Spleen (tissue), 11 donors: Measurements from ENCODE around the gene TCEA2. TPM values are rescaled to one million over a fixed set of nuclear protein-coding genes. Genes with fewer than 3 reads are reported as not detected.

Experiments
- DNase-seq: peaks from one replicate; pipeline ENCODE4 v3.0.0-alpha.2; 2020
- H3K27ac ChIP-seq, 8 donors: fragments of 200-600 bp; sonication (generic) in 7 of 8; 1 replicate in 4 of 8; 2 replicates in 4 of 8; pipeline versions ENCODE4 v1.5.0 to v1.8.0; 2016 to 2021; ENCODE audit warnings: inconsistent platforms in 4 of 8, mild to moderate bottlenecking in 4 of 8, moderate library complexity in 1 of 8
- H3K27me3 ChIP-seq, 7 donors: fragments of 200-600 bp; sonication (generic) in 6 of 7; replicated peaks in 1 of 7; 1 replicate in 4 of 7; 2 replicates in 3 of 7; pipeline versions ENCODE4 v1.5.0 to v1.8.0; 2016 to 2021; ENCODE audit warnings: inconsistent platforms in 3 of 7, mild to moderate bottlenecking in 1 of 7
- H3K36me3 ChIP-seq, 6 donors: fragments of 200-600 bp; sonication (generic) in 5 of 6; 1 replicate in 4 of 6; 2 replicates in 2 of 6; pipeline versions ENCODE4 v1.5.0 to v1.8.0; 2016 to 2021; ENCODE audit warnings: inconsistent platforms in 2 of 6
- H3K4me1 ChIP-seq, 6 donors: fragments of 200-600 bp; sonication (generic) in 5 of 6; 1 replicate in 3 of 6; 2 replicates in 3 of 6; pipeline versions ENCODE4 v1.5.0 to v1.8.0; 2016 to 2021; ENCODE audit warnings: inconsistent platforms in 3 of 6
- H3K4me3 ChIP-seq, 8 donors: fragments of 200-600 bp; sonication (generic) in 7 of 8; 1 replicate in 4 of 8; 2 replicates in 4 of 8; pipeline versions ENCODE4 v1.5.0 to v1.8.0; 2016 to 2021; ENCODE audit warnings: inconsistent platforms in 4 of 8, mild to moderate bottlenecking in 4 of 8, moderate library complexity in 2 of 8
- H3K9me3 ChIP-seq, 8 donors: fragments of 200-600 bp; sonication (generic) in 7 of 8; 1 replicate in 4 of 8; 2 replicates in 4 of 8; pipeline versions ENCODE4 v1.5.0 to v1.8.0; 2016 to 2021; ENCODE audit warnings: inconsistent platforms in 4 of 8
- CTCF ChIP-seq, 11 experiments: fragments of 200-600 bp in 7 of 11; fragments of 450-650 bp in 4 of 11; sonication (generic) in 4 of 11; IDR thresholded peaks in 8 of 11; conservative IDR thresholded peaks in 3 of 11; 1 replicate in 7 of 11; 2 replicates in 4 of 11; pipeline versions ENCODE4 v1.4.0 to v1.8.0; 2016 to 2021; ENCODE audit warnings: antibody characterized with exemption in 11 of 11, inconsistent platforms in 4 of 11, mild to moderate bottlenecking in 1 of 11
- POLR2A ChIP-seq, 3 donors: fragments of 450-650 bp; IDR thresholded peaks; one replicate each; pipeline ENCODE4 v1.5.1; 2017; ENCODE audit warnings: antibody characterized with exemption in 3 of 3, mild to moderate bottlenecking in 1 of 3
- POLR2AphosphoS5 ChIP-seq, 3 donors: sonication (generic); formaldehyde crosslinking; IDR thresholded peaks; one replicate each; pipeline ENCODE4 v1.5.1; 2017; ENCODE audit warnings: antibody characterized with exemption in 3 of 3
- WGBS, 5 donors: extraction: QIAGEN DNeasy Blood & Tissue Kit in 3 of 5; methylation state at CpG; one replicate each; pipeline versions ENCODE4 v1.1.5 to v1.1.7; 2013 to 2018; 5-methylcytosine and 5-hydroxymethylcytosine counted together
- intact Hi-C: fragments of 100-400 bp; cut with DNase I; formaldehyde crosslinking; loops from one replicate; pipeline ENCODE4 v1.15.0; 2023; ENCODE audit warnings: low total_unique reads
- polyA plus RNA-seq, 3 donors: library from polyadenylated mRNA; stranded (reverse); fragments of 200-250 nt; gene quantifications; one replicate each; pipeline ENCODE4 v1.2.1, GENCODE V29; 2013
- total RNA-seq, 7 donors: library from RNA; depleted of rRNA in 3 of 7; stranded (reverse); fragments of >200 nt in 3 of 7; fragmentation: NEBNext Ultra II Directional in 4 of 7; extraction: Animal tissue kit (Norgen Biotek cat#: 25700) in 4 of 7; gene quantifications; one replicate each; pipeline versions ENCODE4 v1.1.0 to v1.2.1, GENCODE V29; 2016 to 2021
- donor health status: healthy with polysubstance abuse.
- donor health status: DM: no; HTN: no; CAD: no; lungs with moderate emphysema.
- donor health status: DM: no; HTN: no; CAD: no.
- donor health status: Bipolar disorder and iron deficiency.
- donor health status: healthy.
- donor health status: DM: no; HTN: no; CAD: no.
- donor health status: DM: yes; HTN: yes; CAD: no.

The TCEA2 gene
- total and polyA plus RNA-seq, 10 donors, result 18.6 to 60.8 (median 43.2) TPM

- Histone ChIP-seq H3K4me3 (no peak overlapping the region), H3K9me3 (no peaks in the 10 kb centered on the region), H3K27ac (peak overlapping the region in 3 of 8 donors; percentile 54 to 65 (median 58)), H3K4me1 (peaks cover 21 to 100% (median 77%) of the 10 kb centered on the region in 6 donors), H3K27me3 (no peaks in the 10 kb centered on the region), H3K36me3 (peaks cover 0 to 68% (median 48%) of the 10 kb centered on the region in 6 donors)
- DNase-seq, result no peak
- TF ChIP-seq POLR2AphosphoS5 (IDR thresholded peaks at IDR 0.05) (peak; percentile 32 to 67 (median 49)), POLR2A (IDR thresholded peaks at IDR 0.05) (no peak)
- intact Hi-C loops, result no loop called here
- WGBS, 5 donors, result 89 to 94% (median 91%) methylated on average over 25 to 37 of the region's 37 CpGs
Measured at GRCh38 chr20:64073476-64074183, 10.6 kb downstream of the TCEA2 start.

- no peak for DNase-seq
- WGBS, 5 donors, result 77 to 87% (median 85%) methylated on average over 19 to 28 of the region's 28 CpGs
- Histone ChIP-seq H3K27me3 (no peaks in the 10 kb centered on the region), H3K4me3 (no peak overlapping the region), H3K36me3 (peaks cover 0 to 68% (median 48%) of the 10 kb centered on the region in 6 donors), H3K4me1 (peaks cover 18 to 100% (median 77%) of the 10 kb centered on the region in 6 donors), H3K27ac (peak overlapping the region in 4 of 8 donors; percentile 10 to 93 (median 42)), H3K9me3 (no peaks in the 10 kb centered on the region)
- TF ChIP-seq POLR2AphosphoS5 (IDR thresholded peaks at IDR 0.05) (peak in 2 of 3 donors; percentile 43 to 74), POLR2A (IDR thresholded peaks at IDR 0.05) (no peak), CTCF (IDR thresholded peaks at IDR 0.05 in 8 of 11, conservative IDR thresholded peaks at IDR 0.05 in 3 of 11) (no peak)
- intact Hi-C loops, result no loop called here
Measured at GRCh38 chr20:64074184-64074789, 11.3 kb downstream of the TCEA2 start.

- Histone ChIP-seq H3K9me3 (no peaks in the 10 kb centered on the region), H3K4me1 (peaks cover 18 to 94% (median 70%) of the 10 kb centered on the region in 6 donors), H3K36me3 (peaks cover 0 to 68% (median 48%) of the 10 kb centered on the region in 6 donors), H3K4me3 (no peak overlapping the region), H3K27me3 (no peaks in the 10 kb centered on the region), H3K27ac (peak overlapping the region in 3 of 8 donors; percentile 65 to 95 (median 93))
- TF ChIP-seq CTCF (IDR thresholded peaks at IDR 0.05 in 8 of 11, conservative IDR thresholded peaks at IDR 0.05 in 3 of 11) (no peak), POLR2AphosphoS5 (IDR thresholded peaks at IDR 0.05) (peak in 2 of 3 donors; percentile 6 to 10)
- DNase-seq, result no peak
- intact Hi-C loops, result no loop called here
- 87 to 92% (median 92%) methylated on average over 8 of the region's 8 CpGs; no CpG with 5 or more reads in 1 of the 5 donors for WGBS, 5 donors
Measured at GRCh38 chr20:64074963-64075362, 12.0 kb downstream of the TCEA2 start.

- Histone ChIP-seq H3K27ac (peak overlapping the region in 3 of 8 donors; percentile 65 to 95 (median 93)), H3K36me3 (peaks cover 0 to 64% (median 48%) of the 10 kb centered on the region in 6 donors), H3K9me3 (no peaks in the 10 kb centered on the region), H3K4me3 (no peak overlapping the region), H3K4me1 (peaks cover 18 to 94% (median 69%) of the 10 kb centered on the region in 6 donors), H3K27me3 (no peaks in the 10 kb centered on the region)
- no peak for TF ChIP-seq POLR2A (IDR thresholded peaks at IDR 0.05)
- WGBS, 5 donors, result 84 to 91% (median 90%) methylated on average over 12 of the region's 12 CpGs
- intact Hi-C loops, result no loop called here
- DNase-seq, result no peak
Measured at GRCh38 chr20:64075556-64075955, 12.6 kb downstream of the TCEA2 start.
